ENCODE data around the gene KLF6.

GRCh38 chr10:3728563-3728962 lies 56.4 kb downstream of the KLF6 start:
- TF ChIP-seq, protein P1, sequence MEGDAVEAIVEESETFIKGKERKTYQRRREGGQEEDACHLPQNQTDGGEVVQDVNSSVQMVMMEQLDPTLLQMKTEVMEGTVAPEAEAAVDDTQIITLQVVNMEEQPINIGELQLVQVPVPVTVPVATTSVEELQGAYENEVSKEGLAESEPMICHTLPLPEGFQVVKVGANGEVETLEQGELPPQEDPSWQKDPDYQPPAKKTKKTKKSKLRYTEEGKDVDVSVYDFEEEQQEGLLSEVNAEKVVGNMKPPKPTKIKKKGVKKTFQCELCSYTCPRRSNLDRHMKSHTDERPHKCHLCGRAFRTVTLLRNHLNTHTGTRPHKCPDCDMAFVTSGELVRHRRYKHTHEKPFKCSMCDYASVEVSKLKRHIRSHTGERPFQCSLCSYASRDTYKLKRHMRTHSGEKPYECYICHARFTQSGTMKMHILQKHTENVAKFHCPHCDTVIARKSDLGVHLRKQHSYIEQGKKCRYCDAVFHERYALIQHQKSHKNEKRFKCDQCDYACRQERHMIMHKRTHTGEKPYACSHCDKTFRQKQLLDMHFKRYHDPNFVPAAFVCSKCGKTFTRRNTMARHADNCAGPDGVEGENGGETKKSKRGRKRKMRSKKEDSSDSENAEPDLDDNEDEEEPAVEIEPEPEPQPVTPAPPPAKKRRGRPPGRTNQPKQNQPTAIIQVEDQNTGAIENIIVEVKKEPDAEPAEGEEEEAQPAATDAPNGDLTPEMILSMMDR (IDR thresholded peaks at IDR 0.05; ENCODE audit: low read length), result no peak
- TF ChIP-seq EZH2 (IDR thresholded peaks at IDR 0.05; ENCODE audit: borderline replicate concordance, low read length), result no peak

All from OCI-LY1 (cell line).